OCI-LY3 (cell line): ENCODE data around the gene SPON1.

ENCODE experiments used
- H2AFZ ChIP-seq: fragments of 200-600, 300-600 bp; shearing (Covaris generic); 2 replicates; pipeline ENCODE4 v1.6.0; 2014; ENCODE audit warnings: antibody characterized with exemption, low read depth, low read length
- H3K27ac ChIP-seq: fragments of 200-600, 300-600 bp; sonication (generic); 2 replicates; pipeline ENCODE4 v1.5.1; 2014; ENCODE audit warnings: mild to moderate bottlenecking, low read length, moderate library complexity, mixed read lengths
- H3K27me3 ChIP-seq: fragments of 200-600, 300-600 bp; sonication (generic); 2 replicates; pipeline ENCODE4 v1.6.1; 2014; ENCODE audit warnings: low read depth, low read length, mixed read lengths
- H3K36me3 ChIP-seq: fragments of 200-600, 300-600 bp; sonication (generic); replicated peaks from 2 replicates; pipeline ENCODE3; 2014; ENCODE audit warnings: low read depth, low read length, mixed read lengths
- H3K4me1 ChIP-seq: fragments of 300-600, 200-600 bp; sonication (generic); 2 replicates; pipeline ENCODE4 v1.6.1; 2014; ENCODE audit warnings: low read length, mixed read lengths
- H3K4me2 ChIP-seq: fragments of 200-600, 300-600 bp; sonication (generic); 2 replicates; pipeline ENCODE4 v1.6.1; 2014; ENCODE audit warnings: low read length, mixed read lengths
- H3K4me3 ChIP-seq: fragments of 300-600, 200-600 bp; sonication (generic); 2 replicates; pipeline ENCODE4 v1.5.1; 2014; ENCODE audit warnings: antibody characterized with exemption, mild to moderate bottlenecking, low read length, moderate library complexity
- H3K79me2 ChIP-seq: fragments of 300-600, 200-600 bp; shearing (Covaris generic); 2 replicates; pipeline ENCODE4 v1.6.1; 2014; ENCODE audit warnings: mild to moderate bottlenecking, low read length, mixed read lengths
- H3K9ac ChIP-seq: fragments of 300-600, 200-600 bp; shearing (Covaris generic); 2 replicates; pipeline ENCODE4 v1.6.0; 2014; ENCODE audit warnings: mild to moderate bottlenecking, low read length, moderate library complexity
- H3K9me3 ChIP-seq: fragments of 200-600, 300-600 bp; shearing (Covaris generic); 2 replicates; pipeline ENCODE4 v1.6.1; 2014; ENCODE audit warnings: low read length, mixed read lengths; ENCODE audit not compliant: insufficient read depth
- H4K20me1 ChIP-seq: fragments of 200-600, 300-600 bp; sonication (generic); 2 replicates; pipeline ENCODE4 v1.6.1; 2016; ENCODE audit warnings: low read length, mixed read lengths; ENCODE audit not compliant: insufficient read depth
- CTCF ChIP-seq: fragments of 200-600, 300-600 bp; sonication (generic); IDR thresholded peaks from 2 replicates; pipeline ENCODE4 v1.5.1; 2014; ENCODE audit warnings: antibody characterized with exemption, low read length, low read depth
- EZH2phosphoT487 ChIP-seq: fragments of 200-600 bp; shearing (Covaris generic); IDR thresholded peaks from 2 replicates; pipeline ENCODE4 v1.6.1; 2018; ENCODE audit warnings: antibody characterized with exemption, mixed run types, low read depth

Gene SPON1

GRCh38 chr11:14118072-14118471 lies 155.5 kb downstream of the SPON1 start:
- no peak overlapping the region for H2AFZ ChIP-seq
- no peaks in the 10 kb centered on the region for H3K9me3 ChIP-seq
- H3K27me3 ChIP-seq, result no peaks in the 10 kb centered on the region
- H3K79me2 ChIP-seq, result no peaks in the 10 kb centered on the region
- no peak overlapping the region for H3K4me2 ChIP-seq
- no peak overlapping the region for H3K4me3 ChIP-seq
- no peaks in the 10 kb centered on the region for H3K36me3 ChIP-seq
- no peak overlapping the region for H3K9ac ChIP-seq
- TF ChIP-seq CTCF, result no peak
- TF ChIP-seq EZH2phosphoT487, result no peak
- peaks cover 3% of the 10 kb centered on the region; the same call in 1 of the 2 replicates for H3K4me1 ChIP-seq
- no peak overlapping the region for H3K27ac ChIP-seq
- H4K20me1 ChIP-seq, result no peaks in the 10 kb centered on the region

- no peaks in the 10 kb centered on the region for H3K36me3 ChIP-seq
- H3K27ac ChIP-seq, result no peak overlapping the region
- H3K4me1 ChIP-seq, result peaks cover 3% of the 10 kb centered on the region; the same call in 1 of the 2 replicates
- no peak overlapping the region for H3K9ac ChIP-seq
- H3K4me3 ChIP-seq, result no peak overlapping the region
- no peak overlapping the region for H3K4me2 ChIP-seq
- H3K79me2 ChIP-seq, result no peaks in the 10 kb centered on the region
- no peaks in the 10 kb centered on the region for H4K20me1 ChIP-seq
- TF ChIP-seq EZH2phosphoT487, result no peak
- TF ChIP-seq CTCF, result no peak
- no peak overlapping the region for H2AFZ ChIP-seq
- H3K9me3 ChIP-seq, result no peaks in the 10 kb centered on the region
- no peaks in the 10 kb centered on the region for H3K27me3 ChIP-seq
Measured at GRCh38 chr11:14119357-14119756, 156.8 kb downstream of the SPON1 start.

DNA sequence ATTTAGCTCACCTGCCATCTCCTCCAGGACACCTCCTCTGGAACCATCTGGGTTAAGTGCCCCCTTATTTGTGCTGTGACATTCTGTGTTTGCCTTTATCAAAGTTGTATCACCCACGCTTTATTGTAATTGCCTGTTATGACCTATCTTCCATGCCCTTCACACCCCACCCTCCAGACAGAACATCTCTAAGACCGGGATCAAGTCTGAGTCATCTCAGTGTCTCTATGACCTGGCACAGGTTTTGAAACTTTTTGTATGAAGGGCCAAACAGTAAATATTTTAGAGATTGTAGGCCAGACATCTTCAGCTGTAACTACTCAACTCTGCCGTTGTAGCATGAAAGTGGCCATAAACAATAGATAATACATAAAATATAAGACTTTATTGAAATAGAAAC lies 161.8 kb downstream of the SPON1 start:
- no peak for TF ChIP-seq EZH2phosphoT487
- TF ChIP-seq CTCF, result no peak
- Histone ChIP-seq H3K79me2 (no peaks in the 10 kb centered on the region), H3K4me3 (no peak overlapping the region), H3K9me3 (no peaks in the 10 kb centered on the region; the same call in 1 of the 2 replicates), H3K4me2 (no peak overlapping the region), H3K27me3 (no peaks in the 10 kb centered on the region), H3K9ac (no peak overlapping the region), H3K27ac (no peak overlapping the region), H4K20me1 (no peaks in the 10 kb centered on the region), H3K36me3 (no peaks in the 10 kb centered on the region), H2AFZ (no peak overlapping the region), H3K4me1 (no peaks in the 10 kb centered on the region)

- no peaks in the 10 kb centered on the region for H3K27me3 ChIP-seq
- H3K4me1 ChIP-seq, result no peaks in the 10 kb centered on the region
- TF ChIP-seq EZH2phosphoT487 (no peak), CTCF (no peak)
- no peak overlapping the region for H3K4me3 ChIP-seq
- H3K9me3 ChIP-seq, result no peaks in the 10 kb centered on the region; the same call in 1 of the 2 replicates
- no peaks in the 10 kb centered on the region for H4K20me1 ChIP-seq
- H3K27ac ChIP-seq, result no peak overlapping the region
- H3K9ac ChIP-seq, result no peak overlapping the region
- H3K36me3 ChIP-seq, result no peaks in the 10 kb centered on the region
- H2AFZ ChIP-seq, result no peak overlapping the region
- H3K79me2 ChIP-seq, result no peaks in the 10 kb centered on the region
- H3K4me2 ChIP-seq, result no peak overlapping the region
Measured at GRCh38 chr11:14124886-14125285, 162.4 kb downstream of the SPON1 start.
